GM18868 (cell line): ENCODE data around the gene KISS1.
"Not testable (repeated sequence)": the region's sequence is repeated elsewhere in the genome, so short reads cannot be mapped to it uniquely, and the experiment has no call there.

Experiments used
- ATAC-seq: cut with Tn5 transposase; IDR thresholded peaks from one replicate; pipeline ENCODE4 v1.9.1; 2021; ENCODE audit warnings: mild to moderate bottlenecking, moderate library complexity; ENCODE audit not compliant: unreplicated experiment

Gene KISS1

DNA sequence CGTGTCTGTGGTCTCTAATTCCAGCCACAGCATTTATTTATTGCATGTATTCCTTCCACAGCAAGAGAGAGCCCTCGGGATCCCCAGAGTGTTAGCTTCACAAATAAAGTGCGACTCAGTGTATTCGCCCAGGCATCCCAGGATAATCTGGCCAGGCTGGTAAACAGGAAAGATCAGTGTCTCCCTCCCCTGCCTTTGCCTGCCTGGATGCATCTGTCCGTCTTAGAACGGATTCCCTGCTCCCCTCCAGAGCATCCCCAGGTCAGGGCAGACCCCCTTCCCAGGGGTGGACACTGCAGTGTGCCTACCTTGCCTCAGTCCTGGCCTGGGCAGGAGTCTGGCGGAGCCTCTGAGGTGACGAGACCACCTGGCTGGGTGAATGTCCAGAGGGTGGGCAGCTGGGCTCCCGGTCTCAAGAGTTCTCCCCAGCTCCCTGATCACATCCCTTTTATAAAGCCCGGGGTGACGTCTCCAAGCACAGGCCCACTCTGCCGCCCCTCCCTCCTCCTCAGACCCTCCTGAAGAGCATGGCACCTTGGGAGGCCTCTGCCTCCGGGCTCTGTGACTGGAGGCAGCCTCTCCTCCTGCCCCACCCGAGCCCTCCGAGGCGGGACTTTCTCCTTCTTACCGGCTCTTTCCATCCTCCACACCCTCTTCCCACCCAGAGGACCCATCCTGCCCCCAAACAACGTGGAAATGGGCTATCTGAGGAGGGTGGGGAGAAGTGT lies at the start of gene KISS1:
KISS1 (minus strand) TSS at position 424 of the 728 bp plus-strand sequence. CDS start 3,615 bp downstream, outside the sequence.
- no peak for ATAC-seq

DNA sequence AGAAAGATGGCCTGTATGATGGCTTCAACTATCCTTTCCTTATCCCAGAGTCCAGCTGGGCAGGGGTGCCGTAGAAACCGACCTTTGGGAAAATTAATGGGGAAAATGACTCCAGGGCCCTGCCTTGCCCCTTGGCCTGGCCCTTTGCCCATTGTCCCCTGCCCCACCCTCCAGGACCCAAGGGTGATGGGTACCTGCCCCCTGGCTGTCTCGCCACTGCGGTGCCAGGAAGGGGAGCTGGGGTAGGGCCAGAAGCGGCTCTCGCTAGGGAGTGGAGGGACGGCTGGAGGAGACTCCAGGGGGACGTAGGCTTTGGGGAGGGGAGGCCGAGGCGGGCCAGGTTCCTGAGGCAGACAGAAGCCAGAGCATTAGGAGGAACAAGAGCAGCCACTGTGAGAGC lies 46.6 kb upstream of the KISS1 start:
- no peak for ATAC-seq

DNA sequence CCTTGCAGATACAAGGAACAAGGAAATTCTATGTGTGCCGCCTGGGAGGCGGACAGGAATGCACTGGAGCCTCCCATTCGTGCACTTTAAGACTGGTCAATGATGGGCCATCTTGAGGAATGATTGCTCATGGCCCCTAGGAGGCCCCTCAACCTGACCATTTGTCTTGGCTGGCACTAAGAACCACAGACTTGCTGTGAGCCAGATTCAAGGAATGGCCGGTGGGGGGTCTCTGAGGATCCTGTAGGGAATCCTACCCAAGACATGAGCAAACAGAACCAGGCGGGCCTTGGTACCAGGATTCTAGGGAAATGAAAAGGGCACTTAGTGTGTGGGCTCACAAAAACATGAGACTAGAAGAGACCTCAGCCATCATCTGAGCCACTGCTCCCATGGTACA lies 45.6 kb upstream of the KISS1 start:
- no peak for ATAC-seq

DNA sequence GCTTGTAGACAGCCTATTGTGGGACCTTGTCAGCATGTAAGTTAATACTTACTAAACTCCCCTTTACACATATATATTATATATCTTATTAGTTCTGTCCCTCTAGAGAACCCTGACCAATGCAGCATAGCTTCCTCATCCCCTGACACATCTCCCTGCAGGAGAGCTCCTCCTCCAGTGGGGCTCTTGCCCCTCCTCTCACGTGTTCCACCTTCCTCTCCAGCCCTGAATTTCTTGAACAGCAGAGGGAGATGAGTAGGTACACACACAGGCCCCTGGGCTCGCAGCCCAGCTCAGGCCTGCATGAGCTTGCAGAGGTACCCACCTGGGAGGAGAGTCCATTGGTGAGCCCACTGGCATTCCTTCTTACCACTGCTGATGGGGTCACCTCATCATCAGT lies 44.8 kb upstream of the KISS1 start:
- ATAC-seq, result no peak

- ATAC-seq, result no peak
These were observed 43.9 kb upstream of the KISS1 start for GRCh38 chr1:204240233-204240632.

GRCh38 chr1:204239401-204239800 lies 43.1 kb upstream of the KISS1 start:
- ATAC-seq, result not testable (repeated sequence)

DNA sequence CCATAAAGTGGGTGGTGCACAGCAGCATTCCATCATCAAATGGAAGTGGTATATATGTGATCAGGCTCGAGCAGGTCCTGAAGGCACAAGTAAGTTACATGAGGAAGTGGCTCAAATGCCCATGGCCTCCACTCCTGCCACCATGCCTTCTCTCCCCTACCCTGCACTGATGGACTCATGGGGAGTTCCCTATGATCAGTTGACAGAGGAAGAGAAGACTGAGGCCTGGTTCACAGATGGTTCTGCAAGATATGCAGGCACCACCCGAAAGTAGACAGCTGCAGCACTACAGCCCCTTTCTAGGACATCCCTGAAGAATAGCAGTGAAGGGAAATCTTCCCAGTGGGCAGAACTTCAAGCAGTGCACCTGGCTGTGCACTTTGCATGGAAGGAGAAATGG lies 42.2 kb upstream of the KISS1 start:
- not testable (repeated sequence) for ATAC-seq

DNA sequence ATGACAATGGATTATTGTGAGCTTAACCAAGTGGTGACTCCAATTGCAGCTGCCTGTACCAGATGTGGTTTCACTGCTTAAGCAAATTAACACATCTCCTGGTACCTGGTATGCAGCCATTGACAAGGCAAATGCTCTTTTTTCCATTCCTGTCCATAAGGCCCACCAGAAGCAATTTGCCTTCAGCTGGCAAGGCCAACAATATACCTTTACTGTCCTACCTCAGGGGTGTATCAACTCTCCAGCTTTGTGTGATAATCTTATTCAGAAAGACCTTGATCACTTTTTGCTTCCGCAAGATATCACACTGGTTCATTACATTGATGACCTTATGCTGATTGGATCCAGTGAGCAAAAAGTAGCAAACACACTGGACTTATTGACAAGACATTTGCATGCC lies 41.2 kb upstream of the KISS1 start:
- not testable (repeated sequence) for ATAC-seq

GRCh38 chr1:204232526-204232925 lies 36.2 kb upstream of the KISS1 start:
- ATAC-seq, result no peak

GRCh38 chr1:204230211-204230610 lies 33.9 kb upstream of the KISS1 start:
- ATAC-seq, result no peak

DNA sequence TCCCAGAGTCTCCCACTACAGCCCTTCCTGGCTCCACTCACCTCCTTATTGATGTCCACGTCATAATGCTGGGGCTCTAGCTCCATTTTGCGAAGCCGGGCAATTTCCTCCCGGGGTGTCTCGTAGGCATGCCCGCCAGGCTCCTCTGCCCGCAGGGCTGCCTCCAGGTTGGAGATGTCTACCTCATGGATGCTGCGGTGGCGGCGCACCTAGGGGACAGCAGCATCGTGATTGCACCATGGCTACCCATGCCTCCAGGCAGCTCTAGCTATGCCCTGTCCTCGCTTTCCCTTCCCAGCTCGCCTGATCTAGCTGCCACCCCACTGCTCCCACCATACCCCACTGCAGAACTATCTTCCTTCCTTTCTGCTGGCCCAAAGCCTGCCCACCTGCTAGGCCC lies 32.6 kb upstream of the KISS1 start:
- ATAC-seq, result no peak

DNA sequence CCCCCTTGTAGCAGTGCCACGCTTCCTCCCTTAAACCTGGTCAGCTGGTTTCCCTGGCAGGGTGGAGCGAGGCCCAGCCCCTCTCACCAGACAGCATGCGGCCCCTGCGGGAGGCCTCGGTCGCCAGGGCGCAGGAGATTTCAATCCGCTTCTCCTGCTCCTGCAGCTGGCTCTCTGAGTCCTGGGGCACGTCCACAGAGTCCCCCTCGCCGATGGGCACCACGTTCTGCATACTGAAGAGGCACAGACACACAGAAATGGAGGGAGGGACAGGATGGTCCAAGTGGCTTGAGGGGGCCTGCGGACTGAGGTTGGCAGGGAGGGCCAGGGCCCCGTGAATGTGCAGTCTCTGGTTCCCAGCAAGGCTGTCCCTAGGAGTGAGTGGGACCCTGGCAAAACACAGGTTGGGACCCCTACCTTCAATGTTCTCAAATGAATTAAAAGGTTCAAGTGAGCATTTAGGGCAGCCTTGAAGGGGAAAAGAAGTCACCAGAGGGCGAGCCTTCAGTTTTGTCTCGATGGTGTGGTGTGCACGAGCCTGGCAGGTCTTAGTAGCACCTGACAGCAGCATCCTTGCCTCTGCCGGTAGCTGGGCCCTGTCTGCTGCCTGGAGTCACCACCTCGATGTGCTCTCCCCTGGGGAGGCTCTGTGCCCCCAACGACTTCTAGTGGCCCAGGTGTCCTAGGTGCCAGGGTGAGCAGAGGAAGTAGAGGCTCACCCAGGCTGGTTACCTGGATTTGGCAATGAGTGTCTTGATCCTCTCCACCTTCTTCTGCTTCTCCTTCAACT lies 31.9 kb upstream of the KISS1 start:
- no peak for ATAC-seq

DNA sequence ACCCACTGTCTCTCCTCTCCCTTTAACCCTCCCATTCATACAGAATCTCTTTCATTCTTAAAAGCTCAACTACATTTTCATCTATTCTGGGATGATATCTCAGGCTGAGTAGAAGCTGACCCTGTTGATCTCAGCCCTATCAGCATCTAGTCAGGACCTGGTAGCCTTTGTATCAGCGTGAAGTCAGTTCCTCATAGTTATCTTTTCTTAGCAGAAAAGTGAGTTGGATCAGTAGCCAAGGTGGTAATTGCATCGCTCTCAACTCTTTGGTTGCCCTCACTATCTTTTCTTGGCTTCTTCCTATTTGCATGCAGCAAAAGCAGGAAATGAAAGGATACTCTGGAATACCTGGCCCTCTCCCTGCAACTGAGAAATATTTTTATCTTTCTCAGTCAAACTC lies 31.1 kb upstream of the KISS1 start:
- no peak for ATAC-seq

- ATAC-seq, result no peak
These were observed 29.8 kb upstream of the KISS1 start for GRCh38 chr1:204225841-204226735.

- ATAC-seq, result no peak
These were observed 28.4 kb upstream of the KISS1 start for GRCh38 chr1:204224655-204225054.

DNA sequence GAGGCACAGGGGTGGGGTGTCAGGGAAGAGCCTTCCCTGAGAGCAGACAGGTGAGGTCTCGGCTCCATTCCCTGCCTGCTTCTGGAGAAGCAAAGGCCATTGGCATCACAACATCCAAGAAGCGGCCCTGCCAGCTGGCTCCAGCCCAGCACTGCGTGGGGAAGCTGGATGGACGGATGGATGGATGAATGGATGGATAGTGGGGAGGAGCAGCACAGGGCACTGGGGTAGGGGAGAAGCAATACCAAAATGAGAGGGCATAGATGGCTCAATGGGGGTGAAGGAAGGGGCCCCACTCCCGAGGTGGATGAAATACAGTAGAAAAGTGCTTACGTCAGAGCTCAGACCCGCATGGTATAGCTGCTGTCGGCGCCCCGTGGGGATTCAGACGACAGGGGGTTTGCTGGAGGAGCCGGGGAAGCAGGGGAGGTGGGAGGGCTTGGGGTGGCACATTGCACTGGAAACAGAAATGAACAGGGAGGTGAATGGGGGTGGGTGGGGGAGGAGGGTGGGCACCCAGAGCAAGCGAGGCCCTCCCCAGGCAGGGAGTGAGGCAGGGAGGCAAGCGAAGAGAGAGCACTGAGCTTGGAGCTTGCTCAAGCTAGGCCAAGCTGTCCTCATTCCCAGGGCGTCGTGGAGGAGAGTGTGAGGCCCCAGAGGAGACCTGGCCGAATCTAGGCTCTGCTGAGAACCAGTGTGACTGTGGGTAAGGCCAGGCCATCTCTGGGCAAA lies 27.0 kb upstream of the KISS1 start:
- no peak for ATAC-seq

DNA sequence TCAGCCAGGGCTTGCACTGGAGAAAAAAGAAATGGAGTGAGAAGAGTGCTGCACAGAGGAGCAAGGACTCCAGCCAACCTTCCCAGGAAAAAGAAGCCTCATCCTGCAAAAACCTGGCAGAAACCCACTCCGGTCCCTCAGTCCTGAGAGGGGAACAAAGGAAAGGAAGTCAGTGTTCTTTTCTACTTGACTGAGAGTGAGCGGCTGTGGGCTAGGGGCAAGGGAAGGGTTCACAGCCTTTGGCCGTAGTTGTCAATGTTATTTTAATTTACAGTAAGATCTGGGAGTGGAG lies 26.4 kb upstream of the KISS1 start:
- no peak for ATAC-seq

GRCh38 chr1:204222006-204222763 lies 25.9 kb upstream of the KISS1 start:
- ATAC-seq, result no peak

DNA sequence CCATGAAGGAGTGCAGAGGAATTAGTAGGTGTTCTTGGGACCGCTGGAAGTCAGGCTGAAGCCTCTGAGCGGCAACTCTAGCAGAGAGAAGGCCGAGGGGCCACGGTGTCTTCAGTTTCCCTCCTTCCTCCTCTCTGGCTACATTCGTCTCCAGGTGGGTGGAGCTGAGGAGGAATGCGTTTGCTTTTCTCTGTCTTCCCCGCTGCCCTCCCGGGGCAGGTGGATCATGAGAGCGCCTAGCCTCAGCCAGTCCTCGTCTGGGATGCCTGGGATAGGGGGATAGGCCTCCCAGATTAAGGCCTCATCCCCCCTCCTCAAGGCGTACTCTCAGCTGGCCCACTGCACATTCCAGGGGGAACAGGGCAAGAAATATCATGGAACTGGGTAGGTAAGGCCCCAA lies 25.0 kb upstream of the KISS1 start:
- ATAC-seq, result no peak

DNA sequence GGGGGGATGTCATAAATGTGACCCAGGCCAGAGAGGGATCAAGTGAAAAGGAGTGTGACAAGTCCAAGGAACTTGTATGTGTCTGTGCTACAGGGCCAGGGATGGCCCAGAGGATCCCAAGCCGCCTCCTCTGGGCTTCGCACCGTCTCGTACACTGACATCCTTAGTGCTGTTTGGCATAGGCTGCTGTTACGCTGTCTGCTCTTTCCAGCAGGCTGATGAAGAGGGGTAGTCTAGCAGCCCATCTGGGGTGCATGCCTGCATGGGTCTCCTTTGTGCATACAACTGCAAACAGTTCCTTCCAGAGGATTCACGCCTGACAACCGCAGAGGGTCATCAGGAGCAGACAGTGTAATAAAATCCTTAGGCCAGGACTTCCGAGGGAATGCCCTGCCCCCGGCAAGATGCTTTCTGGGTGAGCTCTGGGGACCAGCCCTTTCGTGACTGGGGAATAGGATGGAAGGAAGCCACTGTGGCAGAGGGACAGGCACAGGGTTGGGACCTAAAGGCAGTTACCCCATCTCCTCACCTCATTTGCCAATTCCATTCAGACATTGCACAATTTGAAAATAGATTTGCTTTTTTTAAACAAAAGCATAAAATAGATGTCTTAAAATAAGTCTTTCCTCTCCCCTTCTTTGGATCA lies 23.8 kb upstream of the KISS1 start:
- no peak for ATAC-seq
